Loucy (cell line): Measurements from ENCODE around the gene NRXN3.

ENCODE experiments used
- H2AFZ ChIP-seq: fragments of 200-600 bp; sonication (generic); 2 replicates; pipeline ENCODE4 v1.6.0; 2016; ENCODE audit warnings: antibody characterized with exemption, mild to moderate bottlenecking, low read length, moderate library complexity
- H3F3A ChIP-seq: fragments of 200-600 bp; 2 replicates; pipeline ENCODE4 v1.6.0; 2016; ENCODE audit warnings: antibody characterized with exemption, low read depth, mild to moderate bottlenecking
- H3K27me3 ChIP-seq: fragments of 200-600 bp; sonication (generic); 2 replicates; pipeline ENCODE4 v1.6.1; 2014; ENCODE audit warnings: low read length, mild to moderate bottlenecking; ENCODE audit not compliant: insufficient read depth, poor library complexity, severe bottlenecking
- H3K36me3 ChIP-seq: fragments of 200-600 bp; sonication (generic); 2 replicates; pipeline ENCODE4 v1.6.1; 2016; ENCODE audit warnings: low read length; ENCODE audit not compliant: insufficient read depth
- H3K4me1 ChIP-seq: fragments of 200-600 bp; sonication (generic); 2 replicates; pipeline ENCODE4 v1.5.1; 2014; ENCODE audit warnings: low read length, mild to moderate bottlenecking; ENCODE audit not compliant: insufficient read depth, poor library complexity, severe bottlenecking
- H3K4me2 ChIP-seq: fragments of 200-600 bp; sonication (generic); 2 replicates; pipeline ENCODE4 v1.6.0; 2014; ENCODE audit warnings: antibody characterized with exemption, low read length, low read depth, mild to moderate bottlenecking; ENCODE audit not compliant: poor library complexity, severe bottlenecking
- H3K4me3 ChIP-seq: fragments of 200-600 bp; sonication (generic); 2 replicates; pipeline ENCODE4 v1.5.1; 2014; ENCODE audit warnings: low read length, mild to moderate bottlenecking, mixed read lengths; ENCODE audit not compliant: poor library complexity, severe bottlenecking
- H3K79me2 ChIP-seq: fragments of 200-600 bp; sonication (generic); 2 replicates; pipeline ENCODE4 v1.6.1; 2014; ENCODE audit warnings: low read length; ENCODE audit not compliant: insufficient read depth
- H3K9ac ChIP-seq: fragments of 200-600 bp; sonication (generic); 2 replicates; pipeline ENCODE4 v1.6.0; 2014; ENCODE audit warnings: mild to moderate bottlenecking, low read depth, low read length, moderate library complexity; ENCODE audit not compliant: poor library complexity, severe bottlenecking
- H3K9me2 ChIP-seq: fragments of 200-600 bp; sonication (generic); replicated peaks from 2 replicates; pipeline ENCODE4 v1.6.1; 2016; ENCODE audit warnings: low read depth, low read length, mixed read lengths
- H3K9me3 ChIP-seq: fragments of 200-600 bp; sonication (generic); 2 replicates; pipeline ENCODE4 v1.6.1; 2014; ENCODE audit warnings: mild to moderate bottlenecking, antibody characterized with exemption, low read length, low read depth; ENCODE audit not compliant: insufficient read depth
- H4K20me1 ChIP-seq: fragments of 200-600 bp; sonication (generic); 2 replicates; pipeline ENCODE4 v1.6.0; 2014; ENCODE audit warnings: antibody characterized with exemption, low read length, mild to moderate bottlenecking; ENCODE audit not compliant: insufficient read depth, poor library complexity, severe bottlenecking
- EZH2phosphoT487 ChIP-seq: fragments of 200-600 bp; IDR thresholded peaks from 2 replicates; pipeline ENCODE4 v1.6.1; 2018; ENCODE audit warnings: antibody characterized with exemption, mild to moderate bottlenecking, moderate library complexity, borderline replicate concordance
- TF ChIP-seq, protein P1 (sequence below): fragments of 200-600 bp; sonication (generic); conservative IDR thresholded peaks from 2 replicates; pipeline ENCODE4 v1.5.1; 2014; ENCODE audit warnings: mild to moderate bottlenecking, antibody characterized with exemption, low read length

NRXN3 gene

DNA sequence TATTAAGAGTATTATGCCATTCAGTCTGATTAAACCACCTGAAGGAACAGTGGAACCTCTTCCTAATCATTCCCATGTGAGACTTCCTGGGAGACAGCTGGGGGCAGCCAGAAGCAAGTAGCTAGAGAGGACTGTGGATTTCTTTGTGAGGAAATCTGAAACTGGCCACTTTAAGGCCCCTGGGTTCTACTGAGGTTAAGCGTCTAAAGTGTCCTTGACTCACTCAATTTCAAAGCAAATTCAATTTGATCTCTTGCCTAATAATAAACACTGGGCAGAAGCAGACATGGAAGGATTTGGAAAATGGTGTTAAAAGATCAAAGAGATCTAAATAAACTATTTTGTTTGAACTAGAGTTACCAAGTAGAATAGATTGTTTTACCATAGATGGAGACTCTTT, 909.9 kb downstream of the NRXN3 start:
- Histone ChIP-seq H3F3A (no peaks in the 10 kb centered on the region), H3K36me3 (no peaks in the 10 kb centered on the region), H3K4me3 (no peak overlapping the region), H3K9me3 (no peaks in the 10 kb centered on the region), H3K79me2 (no peaks in the 10 kb centered on the region), H3K4me1 (no peaks in the 10 kb centered on the region), H3K4me2 (no peak overlapping the region), H4K20me1 (no peaks in the 10 kb centered on the region), H3K27me3 (no peaks in the 10 kb centered on the region), H3K9me2 (no peaks in the 10 kb centered on the region), H3K9ac (no peak overlapping the region), H2AFZ (no peak overlapping the region)
- no peak for TF ChIP-seq EZH2phosphoT487
- TF ChIP-seq, protein P1, sequence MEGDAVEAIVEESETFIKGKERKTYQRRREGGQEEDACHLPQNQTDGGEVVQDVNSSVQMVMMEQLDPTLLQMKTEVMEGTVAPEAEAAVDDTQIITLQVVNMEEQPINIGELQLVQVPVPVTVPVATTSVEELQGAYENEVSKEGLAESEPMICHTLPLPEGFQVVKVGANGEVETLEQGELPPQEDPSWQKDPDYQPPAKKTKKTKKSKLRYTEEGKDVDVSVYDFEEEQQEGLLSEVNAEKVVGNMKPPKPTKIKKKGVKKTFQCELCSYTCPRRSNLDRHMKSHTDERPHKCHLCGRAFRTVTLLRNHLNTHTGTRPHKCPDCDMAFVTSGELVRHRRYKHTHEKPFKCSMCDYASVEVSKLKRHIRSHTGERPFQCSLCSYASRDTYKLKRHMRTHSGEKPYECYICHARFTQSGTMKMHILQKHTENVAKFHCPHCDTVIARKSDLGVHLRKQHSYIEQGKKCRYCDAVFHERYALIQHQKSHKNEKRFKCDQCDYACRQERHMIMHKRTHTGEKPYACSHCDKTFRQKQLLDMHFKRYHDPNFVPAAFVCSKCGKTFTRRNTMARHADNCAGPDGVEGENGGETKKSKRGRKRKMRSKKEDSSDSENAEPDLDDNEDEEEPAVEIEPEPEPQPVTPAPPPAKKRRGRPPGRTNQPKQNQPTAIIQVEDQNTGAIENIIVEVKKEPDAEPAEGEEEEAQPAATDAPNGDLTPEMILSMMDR = no peak

DNA sequence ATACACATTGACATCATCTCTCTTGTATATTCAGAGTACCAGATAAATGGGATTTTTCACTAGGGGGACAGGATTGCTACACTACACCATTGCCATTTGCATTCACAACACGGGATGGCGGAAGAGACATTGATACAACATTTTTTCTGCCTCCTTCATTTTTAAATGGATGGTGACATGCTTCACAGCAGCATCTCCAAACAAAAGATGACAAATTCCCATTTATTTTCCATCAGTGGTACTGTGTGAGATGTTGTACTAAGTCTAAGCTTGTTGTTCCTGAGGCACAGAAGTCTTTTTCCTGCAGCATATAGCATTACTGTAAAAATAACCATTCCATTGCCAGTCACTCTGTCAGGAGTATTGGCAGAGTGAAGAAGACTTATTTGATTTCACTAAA, 912.7 kb downstream of the NRXN3 start:
- Histone ChIP-seq H3K27me3 (no peaks in the 10 kb centered on the region), H3K4me3 (no peak overlapping the region), H3K4me2 (no peak overlapping the region), H3K9me3 (no peaks in the 10 kb centered on the region), H3K9ac (no peak overlapping the region), H4K20me1 (no peaks in the 10 kb centered on the region), H3K36me3 (no peaks in the 10 kb centered on the region), H2AFZ (no peak overlapping the region), H3K4me1 (no peaks in the 10 kb centered on the region), H3K79me2 (no peaks in the 10 kb centered on the region), H3K9me2 (no peaks in the 10 kb centered on the region), H3F3A (no peaks in the 10 kb centered on the region)
- TF ChIP-seq, protein P1 = no peak
- no peak for TF ChIP-seq EZH2phosphoT487

DNA sequence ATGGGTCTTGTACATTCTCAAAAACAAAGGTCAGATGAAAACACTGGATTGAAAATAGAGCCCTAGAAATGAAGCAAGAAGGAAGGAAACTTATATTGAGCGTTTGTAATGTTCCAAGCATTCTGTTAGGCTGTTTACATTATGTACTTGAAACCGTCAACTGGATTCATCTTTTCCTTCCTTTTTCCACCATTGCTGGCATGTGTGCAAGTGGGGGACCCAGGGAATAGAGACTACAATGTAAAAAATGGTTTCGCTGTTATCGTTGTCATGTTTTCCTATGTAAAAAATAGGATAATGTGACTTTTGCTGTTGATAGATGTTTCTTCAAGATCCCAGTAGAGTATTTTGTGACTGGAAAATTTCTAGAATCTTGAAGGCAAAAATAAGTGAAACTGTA, 913.2 kb downstream of the NRXN3 start:
- H3K36me3 ChIP-seq = no peaks in the 10 kb centered on the region
- H3K4me1 ChIP-seq = no peaks in the 10 kb centered on the region
- H3K9me2 ChIP-seq = no peaks in the 10 kb centered on the region
- H3K4me3 ChIP-seq = no peak overlapping the region
- no peaks in the 10 kb centered on the region for H3K79me2 ChIP-seq
- no peaks in the 10 kb centered on the region for H4K20me1 ChIP-seq
- no peaks in the 10 kb centered on the region for H3F3A ChIP-seq
- no peaks in the 10 kb centered on the region for H3K27me3 ChIP-seq
- no peak overlapping the region for H2AFZ ChIP-seq
- H3K9ac ChIP-seq = no peak overlapping the region
- TF ChIP-seq, protein P1 = no peak
- TF ChIP-seq EZH2phosphoT487 = no peak
- no peaks in the 10 kb centered on the region for H3K9me3 ChIP-seq
- no peak overlapping the region for H3K4me2 ChIP-seq
